HL-60/S4 (cell line): ENCODE measurements around the gene FHIT.

Experiments used
- in situ Hi-C: fragments of 300-500 bp; cut with MboI; formaldehyde crosslinking; loops from 2 replicates; pipeline ENCODE4 v1.14.3; 2022; ENCODE audit warnings: low sequenced_read_pairs

FHIT gene

DNA sequence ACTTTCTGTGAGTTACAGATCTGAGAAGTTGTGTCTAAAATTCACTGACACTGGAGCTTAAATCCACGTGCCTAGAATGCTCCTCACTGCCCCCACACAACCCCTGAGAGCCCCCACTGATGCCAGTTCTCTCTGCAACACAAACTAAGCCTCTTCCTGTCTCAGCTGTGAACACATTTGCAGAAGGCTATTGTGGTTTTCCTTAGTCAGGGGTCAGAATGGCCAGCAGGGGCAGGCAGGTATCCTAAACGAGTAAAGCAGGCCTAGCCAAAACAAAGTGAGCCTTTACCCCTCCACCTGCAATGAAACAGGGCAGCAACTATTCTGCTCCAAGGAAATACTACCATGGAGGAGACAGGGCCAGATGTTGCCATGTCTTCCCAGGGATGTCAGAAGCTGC lies 78.6 kb downstream of the FHIT start:
- in situ Hi-C loops: no loop called here

- in situ Hi-C loops: no loop called here
Observed at GRCh38 chr3:61172203-61172602, 79.0 kb downstream of the FHIT start.

GRCh38 chr3:61169621-61170251 lies 81.5 kb downstream of the FHIT start:
- in situ Hi-C loops: no loop called here

GRCh38 chr3:61168286-61168685 lies 83.0 kb downstream of the FHIT start:
- in situ Hi-C loops: no loop called here

DNA sequence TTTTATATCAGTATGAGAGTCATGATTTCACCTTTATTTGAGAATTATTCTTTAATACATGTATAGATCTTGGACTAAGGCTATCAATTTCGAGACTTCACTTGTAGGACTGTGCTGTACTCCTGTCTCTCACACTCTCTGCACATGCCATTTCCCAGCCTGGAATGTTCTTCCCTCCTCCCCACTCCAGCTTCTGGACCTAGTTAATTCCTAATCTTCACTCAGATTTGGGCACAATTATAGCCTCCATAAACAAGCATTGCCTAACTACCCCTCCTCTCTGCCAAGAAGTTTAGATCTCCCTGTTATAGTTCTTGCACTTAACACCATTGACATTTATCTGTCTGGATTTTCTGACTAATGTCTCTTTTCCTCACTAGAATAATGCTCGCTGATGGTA lies 88.3 kb downstream of the FHIT start:
- in situ Hi-C loops: no loop called here

DNA sequence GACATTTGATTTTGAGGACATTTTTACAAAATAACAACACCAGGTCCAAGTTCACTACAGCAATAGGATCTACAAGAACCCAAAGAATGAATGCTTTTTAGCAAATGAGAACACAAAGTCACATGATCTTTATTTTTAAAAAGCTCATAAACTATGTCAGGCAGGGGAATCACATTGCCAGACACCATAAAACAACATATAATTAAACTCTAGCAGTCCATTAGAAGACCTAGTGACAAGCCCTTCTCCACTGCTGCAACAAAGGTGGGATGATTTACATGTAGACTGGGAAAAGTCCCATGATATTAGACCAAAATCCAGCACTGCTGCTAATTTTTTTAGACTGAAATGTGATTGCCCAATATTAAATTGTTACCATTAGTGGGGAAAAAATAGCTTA lies 92.6 kb downstream of the FHIT start:
- in situ Hi-C loops: no loop called here

- in situ Hi-C loops: no loop called here
Observed at GRCh38 chr3:61158216-61158615, 93.0 kb downstream of the FHIT start.

DNA sequence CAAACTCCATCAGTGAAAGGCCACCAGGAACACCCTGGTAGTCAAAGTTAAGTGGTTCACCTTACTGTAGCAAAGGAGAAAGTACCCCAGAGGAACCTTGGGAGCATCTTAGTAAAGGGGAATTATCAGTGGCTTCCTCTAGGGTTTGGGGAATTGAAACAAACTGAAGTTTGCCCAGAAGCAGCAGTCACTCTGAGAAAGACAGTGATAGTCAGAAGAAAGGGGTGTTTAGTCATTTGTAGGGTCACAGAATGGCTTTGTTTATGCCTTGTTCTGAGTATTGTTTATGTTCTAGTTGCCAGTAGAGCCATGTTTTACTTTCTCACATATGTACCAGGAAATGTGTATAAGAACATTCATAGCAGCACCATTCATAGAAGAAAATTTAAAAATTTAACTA lies 93.8 kb downstream of the FHIT start:
- in situ Hi-C loops: no loop called here

DNA sequence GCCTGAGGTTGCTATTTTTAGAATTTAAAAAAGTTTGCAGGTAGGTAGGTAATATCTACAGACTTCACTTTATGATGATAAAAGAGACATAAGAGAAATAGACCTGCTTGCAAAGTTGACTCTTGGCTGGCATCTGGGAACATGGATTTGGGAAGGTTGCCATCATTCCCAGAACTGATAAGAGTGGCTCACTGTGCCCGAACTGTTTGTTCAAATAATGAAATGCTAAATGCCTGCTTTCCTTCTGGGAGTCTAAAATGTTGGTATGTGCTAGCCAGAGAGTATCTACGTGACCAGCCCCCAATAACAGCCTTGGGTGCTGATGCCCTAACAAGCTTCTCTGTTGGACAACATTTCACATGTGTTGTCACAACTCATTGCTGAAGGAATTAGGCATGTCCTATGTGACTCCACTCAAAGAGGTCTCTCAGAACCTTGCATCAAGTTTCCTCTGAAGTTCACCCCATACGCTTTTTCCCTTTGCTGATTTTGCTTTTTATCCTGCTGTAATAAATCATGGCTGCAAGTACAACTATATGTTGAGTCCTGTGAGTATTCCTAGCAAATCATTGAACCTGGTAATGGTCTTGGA lies 95.5 kb downstream of the FHIT start:
- in situ Hi-C loops: no loop called here

DNA sequence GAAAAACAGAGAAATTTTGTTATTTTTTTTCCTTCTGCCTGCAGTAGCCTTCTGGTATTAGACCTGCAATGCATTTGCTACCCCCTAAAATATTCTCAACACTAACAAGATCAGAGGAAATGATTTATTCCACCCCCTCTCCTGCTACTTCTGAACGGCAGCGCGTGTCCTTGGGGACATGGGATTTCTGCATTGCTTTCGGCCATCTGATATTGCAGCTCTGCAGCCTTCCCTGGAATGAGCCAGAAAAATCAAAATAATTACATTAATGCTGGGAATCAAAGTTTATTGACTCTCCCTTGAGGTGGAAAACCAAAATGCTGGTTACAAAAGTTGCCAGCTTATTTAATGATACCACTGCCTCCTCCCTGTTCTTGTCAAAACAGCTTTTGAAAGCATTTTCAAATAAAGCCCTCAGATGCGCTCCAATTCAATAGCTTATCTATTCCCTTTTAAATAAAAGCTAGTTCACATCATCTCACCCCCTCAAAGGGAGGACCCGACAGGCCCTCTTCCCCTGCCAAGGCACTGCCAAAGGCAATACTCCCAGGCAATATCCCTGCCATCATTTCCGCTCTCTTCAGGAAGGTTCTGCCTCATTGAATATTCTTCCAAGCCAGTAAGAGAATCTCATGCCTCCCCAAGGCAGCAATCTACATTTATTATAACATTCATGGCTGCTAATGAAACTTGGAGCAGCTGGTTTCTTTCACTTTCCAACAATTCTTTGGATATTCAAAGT lies 96.6 kb downstream of the FHIT start:
- in situ Hi-C loops: no loop called here

GRCh38 chr3:61152071-61152470 lies 99.2 kb downstream of the FHIT start:
- in situ Hi-C loops: no loop called here

- in situ Hi-C loops: no loop called here
Observed at GRCh38 chr3:61149236-61149635, 102.0 kb downstream of the FHIT start.

DNA sequence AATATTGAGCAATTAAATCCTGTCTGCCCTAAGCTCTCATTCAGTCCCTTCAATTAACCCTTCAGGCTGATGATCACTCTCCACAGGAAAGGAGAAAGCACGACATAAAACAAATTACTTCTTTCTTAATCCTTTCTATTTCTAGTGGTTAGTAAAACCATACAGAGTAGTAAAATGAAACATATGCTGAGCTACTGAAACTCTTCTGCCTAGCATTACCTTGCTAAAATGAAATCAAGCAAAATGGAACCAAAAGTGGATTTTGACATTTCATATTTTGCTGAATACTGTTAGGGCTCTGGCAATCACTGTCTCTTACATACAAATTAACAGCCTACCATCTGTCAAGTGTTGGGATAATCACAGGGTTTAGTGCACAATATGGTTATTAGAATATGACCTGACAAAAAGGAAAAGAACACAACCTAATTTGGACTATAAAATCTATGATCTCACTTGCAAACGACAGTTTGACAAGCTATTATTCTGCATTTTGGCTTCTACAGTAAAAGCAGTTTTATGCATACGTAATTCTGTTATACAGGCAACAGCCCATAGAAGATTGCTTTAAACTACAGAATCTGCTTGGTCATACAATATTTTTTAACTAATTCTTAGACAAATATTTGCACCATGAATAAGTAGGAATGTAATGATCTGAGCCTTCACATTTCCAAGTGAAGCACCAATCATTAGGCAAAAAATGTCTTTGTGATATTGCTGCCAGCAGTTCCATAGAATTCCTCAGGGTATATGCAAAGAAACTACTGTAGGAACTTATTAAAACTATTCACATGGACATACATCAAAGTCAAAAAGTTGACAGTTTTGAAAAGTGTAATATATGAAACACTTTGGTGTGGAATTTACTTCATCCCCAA lies 105.0 kb downstream of the FHIT start:
- in situ Hi-C loops: no loop called here

DNA sequence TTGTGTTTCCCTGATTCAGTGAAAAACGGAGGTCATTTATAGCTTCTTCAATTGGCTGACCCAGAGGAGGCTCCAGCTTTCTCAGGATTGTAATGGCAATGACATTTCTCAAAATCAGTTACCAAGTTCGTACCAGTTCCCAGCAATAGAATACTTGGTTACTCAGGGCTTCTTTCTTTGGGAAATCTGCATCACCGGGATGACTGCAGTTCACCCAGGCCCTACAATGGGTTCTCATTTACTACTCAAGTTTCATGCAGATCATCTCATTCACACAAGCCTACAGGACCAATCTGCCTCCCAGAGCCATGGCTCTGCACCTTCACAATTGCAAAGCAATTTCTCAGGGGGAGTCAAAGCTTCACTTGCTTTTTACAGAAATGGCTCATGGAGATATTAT lies 109.6 kb downstream of the FHIT start:
- in situ Hi-C loops: no loop called here

GRCh38 chr3:61141227-61141626 lies 110.0 kb downstream of the FHIT start:
- in situ Hi-C loops: no loop called here

DNA sequence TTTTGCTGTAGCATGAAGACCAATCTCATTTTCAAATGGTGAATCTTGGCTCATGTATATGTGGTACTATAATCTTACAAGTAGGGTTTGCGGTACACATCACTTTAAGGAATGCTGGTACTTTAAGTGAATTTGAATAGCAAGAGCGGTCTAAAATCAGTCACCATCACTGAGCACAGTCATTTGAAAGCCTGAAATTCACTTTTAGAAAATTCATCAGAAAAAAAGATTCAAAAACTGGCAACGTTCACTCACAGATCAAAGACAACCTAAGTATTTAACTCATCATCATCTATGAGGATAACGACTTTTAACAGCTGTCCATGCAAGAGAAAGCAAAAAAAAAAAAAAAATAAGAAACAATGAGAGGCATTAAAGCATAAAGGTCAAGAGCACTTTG lies 111.6 kb downstream of the FHIT start:
- in situ Hi-C loops: no loop called here

DNA sequence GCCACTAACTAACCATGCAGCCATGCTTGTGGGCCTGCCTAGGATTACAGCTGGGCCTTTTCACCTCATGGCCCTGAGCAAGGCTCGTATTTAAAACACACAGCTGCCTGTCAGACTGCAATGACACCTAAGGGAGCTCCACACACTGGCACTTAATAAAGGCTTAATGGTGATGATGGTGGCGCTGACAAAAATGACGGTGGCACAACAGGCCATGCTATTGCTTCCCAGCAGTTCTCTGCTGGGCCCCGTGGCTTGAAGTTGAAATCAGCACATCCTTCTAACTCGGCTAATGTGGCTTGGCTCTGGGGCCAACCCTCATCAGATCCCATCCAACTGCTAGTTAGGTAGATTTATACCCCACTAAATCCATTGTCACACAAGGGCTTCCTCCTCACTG lies 112.9 kb downstream of the FHIT start:
- in situ Hi-C loops: no loop called here

- in situ Hi-C loops: no loop called here
Observed at GRCh38 chr3:61136191-61136590, 115.1 kb downstream of the FHIT start.

DNA sequence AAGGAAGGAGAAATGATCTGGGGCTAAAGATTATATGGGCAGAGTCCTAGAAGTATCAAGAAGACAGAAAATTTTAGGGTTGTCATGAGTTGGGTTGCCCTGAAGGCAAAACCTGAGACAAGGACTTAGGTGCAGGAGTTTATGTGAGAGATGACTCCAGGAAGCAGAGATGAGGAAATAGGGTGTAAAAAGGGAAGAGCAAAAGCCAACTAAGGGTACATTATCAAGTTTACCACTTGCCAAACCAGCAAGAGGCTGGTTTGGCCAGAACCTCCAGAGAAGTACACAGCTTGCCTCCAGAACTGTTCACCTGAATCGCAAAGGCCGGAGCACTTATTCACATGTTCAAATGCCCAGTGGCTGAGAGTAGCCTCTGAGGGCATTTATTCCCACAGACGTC lies 116.7 kb downstream of the FHIT start:
- in situ Hi-C loops: no loop called here

- in situ Hi-C loops: no loop called here
Observed at GRCh38 chr3:61132062-61132461, 119.2 kb downstream of the FHIT start.

- in situ Hi-C loops: no loop called here
Observed at GRCh38 chr3:61118830-61119229, 132.4 kb downstream of the FHIT start.
